ENCODE results near the gene WWP2. TPM values are rescaled to one million over a fixed set of nuclear protein-coding genes. Genes with fewer than 3 reads are reported as not detected.
"Not testable (repeated sequence)": the region's sequence is repeated elsewhere in the genome, so short reads cannot be mapped to it uniquely, and the experiment has no call there.

The WWP2 gene
- total RNA-seq, 3 donors from 2014 or later = 34.7 to 44.2 (median 36.5) TPM

- H3K9me3 Mint-ChIP-seq; H3K36me3 Mint-ChIP-seq (ENCODE audit: insufficient read depth); DNase-seq; H3K27me3 Mint-ChIP-seq (ENCODE audit: low read depth); ATAC-seq; H3K4me3 Mint-ChIP-seq: not testable (repeated sequence)
- H3K4me1 Mint-ChIP-seq (ENCODE audit: low read depth) = peaks cover 12% of the 10 kb centered on the region
Observed at GRCh38 chr16:69731280-69731679, 30.9 kb upstream of the WWP2 start.

DNA sequence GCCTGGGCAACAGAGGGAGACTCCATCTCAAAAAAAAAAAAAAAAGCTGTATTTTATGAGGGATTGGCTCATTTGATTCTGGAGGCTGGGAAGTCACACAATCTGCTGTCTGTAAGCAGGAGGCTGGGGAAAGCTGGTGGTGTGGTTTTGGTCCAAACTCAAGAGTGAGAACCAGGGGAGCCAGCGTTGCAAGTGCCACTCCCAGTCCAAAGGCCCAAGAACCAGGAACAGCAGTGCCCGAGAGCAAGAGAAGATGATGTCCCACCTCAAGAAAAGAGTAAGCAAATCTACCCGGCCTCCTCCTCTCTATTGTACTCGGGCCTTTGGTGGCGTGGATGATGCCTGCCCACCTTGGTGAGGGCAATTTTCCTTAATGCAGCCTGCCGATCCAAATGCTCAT lies 30.0 kb upstream of the WWP2 start:
- H3K9me3 Mint-ChIP-seq = no peaks in the 10 kb centered on the region
- H3K36me3 Mint-ChIP-seq (ENCODE audit: insufficient read depth) = peaks cover 2% of the 10 kb centered on the region
- ATAC-seq = no peak
- H3K4me1 Mint-ChIP-seq (ENCODE audit: low read depth) = peaks cover 4% of the 10 kb centered on the region
- no peaks in the 10 kb centered on the region for H3K27me3 Mint-ChIP-seq (ENCODE audit: low read depth)
- DNase-seq = no peak
- H3K4me3 Mint-ChIP-seq = no peak overlapping the region

- no peak for ATAC-seq
- Mint-ChIP-seq H3K27me3 (ENCODE audit: low read depth) (no peaks in the 10 kb centered on the region), H3K36me3 (ENCODE audit: insufficient read depth) (peaks cover 23% of the 10 kb centered on the region)
Observed at GRCh38 chr16:69741519-69741918, 20.6 kb upstream of the WWP2 start.

DNA sequence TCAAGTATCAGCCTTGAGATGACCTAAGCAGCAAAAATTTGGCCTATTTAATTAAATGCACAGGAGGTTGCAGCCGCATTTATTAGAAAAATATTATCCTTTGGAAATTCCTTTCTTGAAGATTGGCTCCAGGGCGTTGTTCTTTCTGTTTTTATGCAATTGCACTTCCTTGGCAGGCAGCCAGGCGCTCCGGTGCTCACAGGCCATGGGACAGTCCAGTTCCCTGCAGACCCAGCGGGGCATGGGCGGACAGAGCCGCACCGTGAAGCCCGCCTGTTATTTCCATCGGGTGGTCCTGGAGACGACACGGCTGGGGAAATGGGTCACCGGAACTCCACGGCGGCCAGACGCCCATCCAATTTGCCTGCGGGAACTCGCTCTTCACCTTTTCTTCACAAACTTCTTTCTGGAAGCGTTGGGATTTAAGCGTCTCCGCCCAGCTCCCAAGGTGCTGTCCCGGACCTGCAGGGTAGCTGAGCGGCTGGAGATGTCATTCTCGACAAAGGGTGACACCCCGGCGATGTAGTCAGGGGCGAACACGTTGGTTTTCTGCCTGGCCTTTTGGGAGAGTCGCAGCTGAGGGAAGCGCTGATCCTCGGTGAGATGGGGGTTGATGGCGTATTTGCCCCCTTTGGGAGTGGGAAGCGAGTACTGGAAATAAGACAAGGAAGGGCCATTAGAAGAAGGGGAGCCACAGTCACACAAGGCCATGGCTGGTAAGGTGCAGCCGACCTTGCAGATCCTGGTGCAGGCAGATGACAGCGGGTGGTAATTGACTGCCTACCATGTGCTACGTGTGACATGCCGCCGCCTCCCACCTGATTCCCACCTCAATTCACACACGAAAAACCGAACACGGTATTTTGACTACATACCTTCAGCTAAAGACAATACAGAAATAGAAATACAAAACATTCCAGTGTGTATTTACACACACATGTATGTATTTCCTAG lies 19.9 kb upstream of the WWP2 start:
- ATAC-seq (no peak), DNase-seq (no peak)
- Mint-ChIP-seq H3K4me3 (no peak overlapping the region), H3K27me3 (ENCODE audit: low read depth) (no peaks in the 10 kb centered on the region), H3K4me1 (ENCODE audit: low read depth) (peaks cover 2% of the 10 kb centered on the region), H3K9me3 (no peaks in the 10 kb centered on the region), H3K36me3 (ENCODE audit: insufficient read depth) (peaks cover 25% of the 10 kb centered on the region)

More at GRCh38 chr16:69741519-69741918, 20.6 kb upstream of the WWP2 start:
- peaks cover 2% of the 10 kb centered on the region for H3K4me1 Mint-ChIP-seq (ENCODE audit: low read depth)
- H3K9me3 Mint-ChIP-seq = no peaks in the 10 kb centered on the region
- no peak overlapping the region for H3K4me3 Mint-ChIP-seq
- DNase-seq = no peak

DNA sequence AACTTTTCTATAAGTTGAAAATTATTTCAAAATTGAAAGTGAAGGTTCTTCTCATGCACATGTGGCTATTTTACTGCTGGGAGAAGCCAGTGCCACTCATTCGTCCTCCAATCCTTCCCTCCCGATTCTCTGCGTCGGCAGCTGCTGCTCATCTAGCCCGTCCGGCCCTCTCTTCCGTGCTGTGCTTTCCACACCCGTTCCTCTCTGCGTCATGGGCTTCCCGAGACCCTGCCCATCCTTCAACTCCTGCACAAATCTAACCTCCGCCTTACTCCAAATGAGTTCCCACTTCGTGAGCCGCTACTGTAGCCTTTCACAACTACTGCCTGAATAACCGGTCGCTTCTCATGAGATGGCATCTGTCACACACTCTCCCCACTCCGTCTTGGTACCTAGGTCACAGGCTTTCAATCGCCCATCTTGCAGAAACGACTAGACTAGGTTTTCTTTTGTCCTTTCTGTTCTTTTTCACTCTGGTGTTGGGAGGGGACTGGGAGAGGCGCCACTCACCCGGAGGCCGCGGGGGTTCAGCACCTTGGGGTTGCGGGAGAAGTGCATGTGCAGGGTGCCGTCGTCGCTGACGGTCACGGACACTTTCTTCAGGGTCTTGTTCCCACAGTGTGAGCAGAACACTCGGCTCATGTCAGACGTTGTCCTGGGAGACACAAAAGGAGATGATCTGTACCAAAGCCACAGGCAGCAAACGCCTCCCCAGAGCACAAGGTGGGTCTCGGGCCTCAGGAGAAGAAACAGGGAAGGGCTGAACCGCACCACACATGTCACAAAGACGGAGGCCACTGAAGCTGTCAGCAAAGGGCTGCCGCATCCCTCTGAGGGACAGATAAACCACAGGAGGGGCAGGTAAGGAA lies 17.5 kb upstream of the WWP2 start:
- DNase-seq (no peak), ATAC-seq (no peak)
- Mint-ChIP-seq H3K27me3 (ENCODE audit: low read depth) (no peaks in the 10 kb centered on the region), H3K4me3 (no peak overlapping the region), H3K9me3 (no peaks in the 10 kb centered on the region), H3K36me3 (ENCODE audit: insufficient read depth) (peaks cover 42% of the 10 kb centered on the region), H3K4me1 (ENCODE audit: low read depth) (peaks cover 5% of the 10 kb centered on the region)

DNA sequence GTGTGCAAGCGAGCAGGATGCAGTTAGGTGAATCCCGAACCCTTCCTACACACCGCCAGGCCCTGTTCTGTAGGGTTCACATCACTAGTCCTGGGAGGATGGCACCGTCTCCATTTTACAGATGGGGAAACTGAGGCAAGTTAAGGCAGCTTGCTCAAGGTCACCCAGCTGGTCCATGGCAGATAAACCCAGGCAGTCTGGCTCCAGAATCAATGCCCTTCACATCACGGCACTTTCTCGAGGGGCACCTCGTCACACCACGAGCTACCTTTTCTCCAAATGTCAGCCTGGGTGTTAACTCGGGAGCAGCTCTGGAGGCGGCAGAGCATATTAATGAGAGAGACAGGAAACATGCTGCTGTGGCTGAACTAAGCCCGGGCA lies 16.9 kb upstream of the WWP2 start:
- Mint-ChIP-seq H3K4me3 (no peak overlapping the region), H3K4me1 (ENCODE audit: low read depth) (peaks cover 5% of the 10 kb centered on the region), H3K9me3 (no peaks in the 10 kb centered on the region), H3K36me3 (ENCODE audit: insufficient read depth) (peaks cover 42% of the 10 kb centered on the region), H3K27me3 (ENCODE audit: low read depth) (no peaks in the 10 kb centered on the region)
- no peak for DNase-seq
- ATAC-seq = no peak

- Mint-ChIP-seq H3K4me1 (ENCODE audit: low read depth) (peaks cover 5% of the 10 kb centered on the region), H3K27me3 (ENCODE audit: low read depth) (no peaks in the 10 kb centered on the region), H3K9me3 (no peaks in the 10 kb centered on the region), H3K4me3 (no peak overlapping the region), H3K36me3 (ENCODE audit: insufficient read depth) (peaks cover 44% of the 10 kb centered on the region)
- ATAC-seq (no peak), DNase-seq (no peak)
Observed at GRCh38 chr16:69745959-69746358, 16.2 kb upstream of the WWP2 start.

GRCh38 chr16:69747115-69747514 lies 15.0 kb upstream of the WWP2 start:
- DNase-seq (no peak), ATAC-seq (no peak)
- Mint-ChIP-seq H3K27me3 (ENCODE audit: low read depth) (no peaks in the 10 kb centered on the region), H3K4me3 (no peak overlapping the region), H3K36me3 (ENCODE audit: insufficient read depth) (peaks cover 48% of the 10 kb centered on the region), H3K9me3 (no peaks in the 10 kb centered on the region), H3K4me1 (ENCODE audit: low read depth) (peaks cover 10% of the 10 kb centered on the region)

- peaks cover 46% of the 10 kb centered on the region for H3K36me3 Mint-ChIP-seq (ENCODE audit: insufficient read depth)
- H3K27me3 Mint-ChIP-seq (ENCODE audit: low read depth) = no peaks in the 10 kb centered on the region
- ATAC-seq (no peak), DNase-seq (no peak)
- H3K9me3 Mint-ChIP-seq = no peaks in the 10 kb centered on the region
- no peak overlapping the region for H3K4me3 Mint-ChIP-seq
- H3K4me1 Mint-ChIP-seq (ENCODE audit: low read depth) = peaks cover 24% of the 10 kb centered on the region
Observed at GRCh38 chr16:69748694-69749345, 13.3 kb upstream of the WWP2 start.

DNA sequence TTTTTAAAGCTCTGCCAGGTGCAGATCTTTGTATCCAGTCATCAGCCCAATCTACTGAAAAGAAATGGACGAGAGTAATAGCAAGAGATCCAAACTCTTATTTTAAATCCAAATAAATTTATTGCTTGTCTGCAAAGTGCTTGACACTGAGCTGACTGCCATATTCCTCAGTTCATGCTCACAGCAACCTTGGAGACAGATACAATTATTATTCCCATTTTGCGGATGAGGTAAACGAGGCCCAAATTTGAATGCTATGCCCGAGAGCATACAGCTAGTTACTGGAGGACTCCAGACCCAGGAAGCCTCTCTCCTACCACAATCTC lies 8.0 kb upstream of the WWP2 start:
- Mint-ChIP-seq H3K4me3 (peak overlapping the region; percentile 100), H3K27me3 (ENCODE audit: low read depth) (no peaks in the 10 kb centered on the region)

GRCh38 chr16:69754469-69755310 lies 7.4 kb upstream of the WWP2 start, which contains the start of gene NOB1:
TSS of gene NOB1 (minus strand) at chr16:69754926. CDS start at chr16:69754910, 16 bp downstream.
- peak within 1 kb of the TSS; percentile 100 for H3K4me3 Mint-ChIP-seq
- no peaks in the 10 kb centered on the region for H3K27me3 Mint-ChIP-seq (ENCODE audit: low read depth)
- H3K4me1 Mint-ChIP-seq (ENCODE audit: low read depth) = peaks cover 21% of the 10 kb centered on the region
- ATAC-seq (peak; percentile 98), DNase-seq (peak; percentile 97)
- no peaks in the 10 kb centered on the region for H3K9me3 Mint-ChIP-seq
- H3K36me3 Mint-ChIP-seq (ENCODE audit: insufficient read depth) = peaks cover 17% of the 10 kb centered on the region

More for the DNA sequence above, 8.0 kb upstream of the WWP2 start:
- no peak for ATAC-seq
- no peak for DNase-seq
- Mint-ChIP-seq H3K9me3 (no peaks in the 10 kb centered on the region), H3K36me3 (ENCODE audit: insufficient read depth) (peaks cover 20% of the 10 kb centered on the region), H3K4me1 (ENCODE audit: low read depth) (peaks cover 21% of the 10 kb centered on the region)

DNA sequence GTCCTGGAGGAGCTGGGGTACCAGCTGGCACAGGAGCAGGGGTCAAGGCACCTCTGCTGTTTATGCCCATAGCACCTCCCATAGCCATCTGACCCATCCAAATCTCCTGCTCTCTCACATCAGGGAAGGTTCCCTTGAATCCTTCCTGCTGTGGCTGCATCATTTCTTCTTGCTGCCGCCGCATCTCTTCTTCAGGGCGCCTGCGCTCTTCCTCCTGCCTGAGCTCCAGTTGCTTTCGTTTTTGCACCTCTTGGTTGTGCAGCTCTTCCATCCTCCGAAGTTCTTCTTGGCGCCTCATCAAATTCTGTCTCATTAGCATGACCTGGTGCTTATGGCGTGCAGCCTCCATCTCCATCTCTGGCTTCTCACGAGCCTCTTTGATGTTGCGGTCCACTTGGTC lies 5.4 kb upstream of the WWP2 start:
- Mint-ChIP-seq H3K27me3 (ENCODE audit: low read depth) (no peaks in the 10 kb centered on the region), H3K4me3 (no peak overlapping the region), H3K4me1 (ENCODE audit: low read depth) (peaks cover 25% of the 10 kb centered on the region), H3K36me3 (ENCODE audit: insufficient read depth) (peaks cover 12% of the 10 kb centered on the region), H3K9me3 (no peaks in the 10 kb centered on the region)
- DNase-seq = no peak
- no peak for ATAC-seq

DNA sequence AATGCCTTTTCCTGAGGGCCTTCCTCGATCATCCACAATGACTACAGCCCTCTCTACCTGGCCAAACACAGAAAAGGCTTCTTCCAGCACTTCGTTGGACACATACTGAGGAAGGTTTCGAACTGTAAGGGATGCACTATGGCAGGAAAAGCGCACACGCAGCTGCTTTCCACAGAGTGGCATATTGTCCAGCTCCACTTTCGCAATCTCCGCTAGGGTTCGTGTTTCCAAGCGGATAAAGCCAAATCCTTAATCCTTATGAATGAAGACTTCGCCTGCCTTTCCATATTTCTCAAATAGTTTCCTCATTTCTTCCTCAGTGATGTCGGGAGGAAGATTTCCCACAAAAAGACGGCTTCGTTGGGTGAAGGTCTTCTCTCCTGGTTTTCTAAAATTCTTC lies 4.8 kb upstream of the WWP2 start:
- H3K4me1 Mint-ChIP-seq (ENCODE audit: low read depth) = peaks cover 19% of the 10 kb centered on the region
- DNase-seq; H3K4me3 Mint-ChIP-seq; ATAC-seq; H3K9me3 Mint-ChIP-seq; H3K36me3 Mint-ChIP-seq (ENCODE audit: insufficient read depth); H3K27me3 Mint-ChIP-seq (ENCODE audit: low read depth): not testable (repeated sequence)

Data from activated T-cell treated with anti-CD3 and anti-CD28 coated beads, Interleukin-2, amount 50 U/mL, for 4 hours (primary cell).